ENCODE measurements around the gene CAMK4. TPM values are rescaled to one million over a fixed set of nuclear protein-coding genes. Genes with fewer than 3 reads are reported as not detected.

Gene CAMK4
- total RNA-seq, 1 experiment from 2014 or later = 6.3 TPM

GRCh38 chr5:111502956-111503355 lies 278.8 kb downstream of the CAMK4 start:
- peaks cover 6% of the 10 kb centered on the region; the same call in 1 of the 2 replicates for H3K79me2 ChIP-seq (ENCODE audit: insufficient read depth, low read length)
- no peak overlapping the region for H2AK5ac ChIP-seq (ENCODE audit: insufficient read length, low read length)
- no peak overlapping the region for H2BK15ac ChIP-seq (ENCODE audit: low read depth, low read length)
- no peak overlapping the region for H3K14ac ChIP-seq (ENCODE audit: insufficient read depth, low read length)
- Mint-ChIP-seq H3K27ac (no peak overlapping the region), H3K9me3 (no peaks in the 10 kb centered on the region), H3K4me1 (peaks cover 7% of the 10 kb centered on the region in 2 experiments; a peak in 2 of 4 replicates), H3K36me3 (ENCODE audit: insufficient read depth in 1 of 3, low read depth in 3 of 3) (peaks cover 14 to 49% (median 45%) of the 10 kb centered on the region in 3 experiments; a peak in 6 of 7 replicates), H3K4me3 (no peak overlapping the region), H3K27me3 (ENCODE audit: low read depth) (no peaks in the 10 kb centered on the region)
- H2AFZ ChIP-seq (ENCODE audit: low read length) = no peak overlapping the region
- no peak for TF ChIP-seq CTCF (conservative IDR thresholded peaks at IDR 0.05)
- H4K91ac ChIP-seq (ENCODE audit: insufficient read length, low read depth, low read length) = no peak overlapping the region
- no peak overlapping the region for H3K27ac ChIP-seq (ENCODE audit: insufficient read length, low read depth, low read length)
- H4K8ac ChIP-seq (replicated peaks; ENCODE audit: insufficient read length, low read depth, low read length) = no peak overlapping the region
- no peak overlapping the region for H3K23ac ChIP-seq (ENCODE audit: insufficient read length, low read depth, low read length)
- H3K4me2 ChIP-seq (ENCODE audit: insufficient read depth, insufficient read length, low read length) = no peak overlapping the region
- H3K9ac ChIP-seq (ENCODE audit: extremely low read depth, insufficient read length, low read length) = no peak overlapping the region
- H2BK5ac ChIP-seq (ENCODE audit: insufficient read length, low read length) = no peak overlapping the region
- H2BK12ac ChIP-seq (ENCODE audit: insufficient read length, low read depth, low read length) = no peak overlapping the region
- H3K27me3 ChIP-seq (ENCODE audit: insufficient read depth, low read length) = no peaks in the 10 kb centered on the region
- H2BK20ac ChIP-seq (ENCODE audit: low read depth, low read length, poor library complexity, severe bottlenecking) = no peak overlapping the region
- no peak overlapping the region for H4K5ac ChIP-seq (ENCODE audit: insufficient read length, low read depth, low read length)
- no peaks in the 10 kb centered on the region for H3K9me3 ChIP-seq (ENCODE audit: control insufficient read depth, low read depth, low read length)
- H3K23me2 ChIP-seq (ENCODE audit: insufficient read length, low read depth, low read length, poor library complexity, severe bottlenecking) = no peaks in the 10 kb centered on the region
- H3K4me1 ChIP-seq (ENCODE audit: insufficient read depth, low read length) = no peaks in the 10 kb centered on the region
- no peak overlapping the region for H2BK120ac ChIP-seq (ENCODE audit: low read depth, low read length, poor library complexity, severe bottlenecking)
- H4K20me1 ChIP-seq (ENCODE audit: control insufficient read depth, insufficient read depth, insufficient read length) = no peaks in the 10 kb centered on the region
- no peak overlapping the region for H3T11ph ChIP-seq (ENCODE audit: low read length)
- no peak for DNase-seq
- no peak overlapping the region for H3K18ac ChIP-seq (ENCODE audit: insufficient read length, low read depth, low read length)
- H3K4ac ChIP-seq (ENCODE audit: low read depth, low read length) = no peak overlapping the region
- H3K56ac ChIP-seq (ENCODE audit: insufficient read length, low read depth, low read length) = no peak overlapping the region
- peaks cover 6% of the 10 kb centered on the region for H3K79me1 ChIP-seq (ENCODE audit: insufficient read depth, low read depth, low read length, poor library complexity, severe bottlenecking)
